AG09319 (cell line): ENCODE results near the gene SORL1.

Source experiments
- DNase-seq: peaks from one replicate; pipeline ENCODE4 v3.0.0-alpha.2; 2010; ENCODE audit warnings: low read depth; ENCODE audit errors: extremely low read depth
- TF ChIP-seq, protein P1 (sequence below): IDR thresholded peaks from 2 replicates; pipeline ENCODE4 v1.5.1; 2011; ENCODE audit warnings: low read depth, mild to moderate bottlenecking, inconsistent platforms, low read length, moderate library complexity

Gene SORL1

GRCh38 chr11:121561240-121561639 is 109.1 kb downstream of the SORL1 start:
- no peak for DNase-seq
- TF ChIP-seq, protein P1, sequence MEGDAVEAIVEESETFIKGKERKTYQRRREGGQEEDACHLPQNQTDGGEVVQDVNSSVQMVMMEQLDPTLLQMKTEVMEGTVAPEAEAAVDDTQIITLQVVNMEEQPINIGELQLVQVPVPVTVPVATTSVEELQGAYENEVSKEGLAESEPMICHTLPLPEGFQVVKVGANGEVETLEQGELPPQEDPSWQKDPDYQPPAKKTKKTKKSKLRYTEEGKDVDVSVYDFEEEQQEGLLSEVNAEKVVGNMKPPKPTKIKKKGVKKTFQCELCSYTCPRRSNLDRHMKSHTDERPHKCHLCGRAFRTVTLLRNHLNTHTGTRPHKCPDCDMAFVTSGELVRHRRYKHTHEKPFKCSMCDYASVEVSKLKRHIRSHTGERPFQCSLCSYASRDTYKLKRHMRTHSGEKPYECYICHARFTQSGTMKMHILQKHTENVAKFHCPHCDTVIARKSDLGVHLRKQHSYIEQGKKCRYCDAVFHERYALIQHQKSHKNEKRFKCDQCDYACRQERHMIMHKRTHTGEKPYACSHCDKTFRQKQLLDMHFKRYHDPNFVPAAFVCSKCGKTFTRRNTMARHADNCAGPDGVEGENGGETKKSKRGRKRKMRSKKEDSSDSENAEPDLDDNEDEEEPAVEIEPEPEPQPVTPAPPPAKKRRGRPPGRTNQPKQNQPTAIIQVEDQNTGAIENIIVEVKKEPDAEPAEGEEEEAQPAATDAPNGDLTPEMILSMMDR: no peak

DNA sequence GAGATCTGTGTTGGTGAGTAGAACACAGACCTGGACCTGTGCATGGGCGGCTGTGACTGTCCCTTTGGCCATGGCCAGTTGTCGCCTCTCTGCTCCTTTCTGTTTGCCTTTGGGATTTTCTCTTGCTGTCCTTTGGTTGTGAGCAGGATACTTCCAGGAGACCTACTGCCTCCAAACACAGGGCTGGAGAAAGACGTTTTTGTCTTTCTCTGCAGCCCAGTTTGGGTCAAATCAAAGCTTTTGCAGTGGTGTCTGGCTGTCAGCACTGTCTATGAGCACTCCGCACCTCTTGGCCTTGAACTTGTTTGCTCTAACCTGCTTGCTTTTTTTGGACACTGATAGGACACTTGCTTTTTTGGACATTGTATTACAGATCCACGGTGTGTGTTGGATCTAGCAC is 109.6 kb downstream of the SORL1 start:
- TF ChIP-seq, protein P1: no peak
- no peak for DNase-seq

- TF ChIP-seq, protein P1: no peak
- DNase-seq: no peak
Measured at GRCh38 chr11:121563003-121563402, 110.9 kb downstream of the SORL1 start.

- no peak for DNase-seq
- TF ChIP-seq, protein P1: no peak
Measured at GRCh38 chr11:121563900-121564822, 112.0 kb downstream of the SORL1 start.

DNA sequence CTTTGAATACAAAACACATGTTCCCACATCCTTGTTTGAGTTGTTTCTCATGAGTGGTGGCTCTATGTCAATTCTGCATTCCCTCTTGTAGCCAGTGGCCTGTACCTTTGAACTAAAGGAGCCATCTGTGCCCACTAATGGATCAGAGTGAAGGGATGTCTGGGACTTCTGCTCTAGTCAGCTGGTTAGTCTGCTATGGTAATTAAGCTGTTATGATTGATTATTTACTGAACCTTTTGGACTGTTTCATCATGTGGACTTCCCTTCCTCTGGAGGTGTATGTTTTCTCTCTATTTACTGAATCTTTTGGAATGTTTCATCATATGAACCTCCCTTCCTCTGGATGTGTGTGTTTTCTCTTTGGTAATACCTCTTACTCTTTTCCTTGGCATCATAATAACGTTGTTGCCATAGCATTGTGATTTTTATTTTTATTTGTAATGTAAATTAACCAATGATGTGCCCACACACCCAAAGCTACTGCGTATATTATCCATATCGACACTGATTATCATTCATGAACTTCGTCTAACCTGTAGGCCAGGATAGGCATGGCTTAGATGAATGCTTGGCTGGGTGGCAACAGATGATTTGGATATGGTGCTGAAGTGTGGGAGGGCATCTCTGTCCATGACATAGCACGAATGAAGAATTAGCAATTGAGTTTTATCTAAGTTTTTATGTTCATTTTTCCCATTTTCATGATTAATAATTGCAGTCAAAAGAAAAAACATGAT is 113.0 kb downstream of the SORL1 start:
- no peak for DNase-seq
- TF ChIP-seq, protein P1: no peak

DNA sequence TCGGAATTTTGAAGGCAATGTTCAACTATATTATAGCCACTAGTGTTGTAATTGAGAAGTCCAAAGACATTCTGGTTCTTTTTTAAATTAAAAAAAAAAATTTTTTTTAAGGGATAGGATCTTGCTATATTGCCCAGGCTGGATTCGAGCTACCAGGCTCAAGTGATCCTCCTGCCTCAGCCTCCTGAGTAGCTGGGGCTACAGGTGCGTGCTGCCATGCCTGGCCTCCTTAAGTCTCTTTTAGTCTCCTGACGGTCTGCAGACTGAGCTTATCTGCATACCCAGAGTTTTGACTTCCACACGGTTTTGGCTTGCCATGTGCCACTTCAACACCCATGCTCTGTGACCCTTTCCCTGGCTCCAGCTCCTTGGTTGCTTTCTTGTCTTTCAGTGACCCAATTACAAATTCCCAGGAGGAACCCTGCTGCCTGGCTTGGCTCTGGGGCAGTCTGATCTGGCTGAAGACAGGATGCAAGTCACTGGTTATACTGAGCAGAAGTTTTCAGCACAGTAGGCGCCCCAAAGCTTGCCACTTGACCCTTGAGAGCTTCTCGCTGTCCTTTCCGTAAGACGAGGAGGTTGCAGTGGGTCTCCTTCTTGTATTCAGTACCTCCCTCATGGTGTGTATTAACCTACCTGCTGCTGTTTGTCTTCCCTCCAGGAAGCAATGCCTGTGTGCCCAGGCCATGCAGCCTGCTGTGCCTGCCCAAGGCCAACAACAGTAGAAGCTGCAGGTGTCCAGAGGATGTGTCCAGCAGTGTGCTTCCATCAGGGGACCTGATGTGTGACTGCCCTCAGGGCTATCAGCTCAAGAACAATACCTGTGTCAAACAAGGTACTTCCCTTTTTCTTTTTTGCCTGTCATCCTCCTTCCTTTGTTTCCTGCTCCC is 114.4 kb downstream of the SORL1 start:
- TF ChIP-seq, protein P1: no peak
- DNase-seq: no peak
